Amygdala (tissue), 56 donors: ENCODE data around the gene BSDC1.
"Not testable (repeated sequence)": the region's sequence is repeated elsewhere in the genome, so short reads cannot be mapped to it uniquely, and the experiment has no call there.

Experiments used
- DNase-seq, 56 donors: peaks; one replicate each; lab custom pipeline; 2025; lab: John Stamatoyannopoulos, UW

BSDC1 gene, protein sequence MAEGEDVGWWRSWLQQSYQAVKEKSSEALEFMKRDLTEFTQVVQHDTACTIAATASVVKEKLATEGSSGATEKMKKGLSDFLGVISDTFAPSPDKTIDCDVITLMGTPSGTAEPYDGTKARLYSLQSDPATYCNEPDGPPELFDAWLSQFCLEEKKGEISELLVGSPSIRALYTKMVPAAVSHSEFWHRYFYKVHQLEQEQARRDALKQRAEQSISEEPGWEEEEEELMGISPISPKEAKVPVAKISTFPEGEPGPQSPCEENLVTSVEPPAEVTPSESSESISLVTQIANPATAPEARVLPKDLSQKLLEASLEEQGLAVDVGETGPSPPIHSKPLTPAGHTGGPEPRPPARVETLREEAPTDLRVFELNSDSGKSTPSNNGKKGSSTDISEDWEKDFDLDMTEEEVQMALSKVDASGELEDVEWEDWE

DNA sequence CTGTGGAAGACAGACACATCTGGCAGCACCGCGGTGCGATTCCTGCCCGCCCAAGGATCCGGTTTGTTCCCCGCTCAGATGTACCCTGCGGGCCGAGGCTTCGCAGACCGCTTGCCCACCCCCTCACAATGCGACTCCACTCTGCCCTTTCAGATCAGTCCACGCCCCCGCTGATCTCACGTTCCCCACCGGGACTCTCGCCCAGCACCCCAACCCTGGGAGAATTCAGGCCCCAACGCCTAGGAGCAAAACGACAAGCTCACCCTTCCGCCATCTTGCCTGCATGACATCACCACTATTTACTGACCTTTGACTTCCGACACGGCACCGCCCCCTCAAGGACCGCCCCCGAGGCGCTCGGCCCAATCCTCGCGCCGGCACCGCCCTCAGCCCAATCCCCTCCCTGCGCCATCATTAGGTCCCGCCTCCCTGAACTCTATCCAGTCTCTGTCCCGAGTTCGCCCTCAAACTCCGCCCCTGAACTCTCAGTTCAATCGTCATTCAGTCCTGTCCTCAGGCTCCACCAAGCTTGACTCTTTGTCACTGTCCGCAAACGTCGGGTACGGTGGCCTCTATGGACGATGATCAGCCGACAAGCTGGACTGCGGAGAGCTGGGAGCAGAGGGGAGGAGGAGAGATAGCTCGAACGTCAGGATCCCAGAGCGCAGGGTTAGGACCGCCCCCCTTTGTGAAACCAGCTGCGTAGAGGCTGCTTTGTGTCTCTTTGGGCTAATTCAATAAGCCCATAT lies at the start of gene BSDC1:
BSDC1 (minus strand) TSS at position 301 of the 749 bp plus-strand sequence; CDS start at position 274, 27 bp downstream.
- DNase-seq = peak; percentile 74 to 99 (median 98)

DNA sequence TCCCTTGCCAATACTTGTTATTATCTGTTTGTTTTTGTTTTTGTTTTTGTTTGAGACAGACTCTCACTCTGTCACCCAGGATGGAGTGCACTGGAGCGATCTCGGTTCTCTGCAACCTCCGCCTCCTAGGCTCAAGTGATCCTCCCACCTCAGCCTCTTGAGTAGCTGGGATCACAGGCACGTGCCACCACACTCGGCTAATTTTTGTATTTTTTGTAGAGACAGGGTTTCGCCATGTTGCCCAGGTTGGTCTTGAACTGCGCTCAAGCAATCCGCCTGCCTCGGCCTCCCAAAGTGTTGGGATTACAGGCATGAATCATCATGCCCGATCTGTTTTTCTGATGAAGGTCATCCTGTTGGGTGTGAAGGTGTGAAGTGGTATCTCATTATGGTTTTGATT lies 47.2 kb upstream of the BSDC1 start:
- not testable (repeated sequence) for DNase-seq

DNA sequence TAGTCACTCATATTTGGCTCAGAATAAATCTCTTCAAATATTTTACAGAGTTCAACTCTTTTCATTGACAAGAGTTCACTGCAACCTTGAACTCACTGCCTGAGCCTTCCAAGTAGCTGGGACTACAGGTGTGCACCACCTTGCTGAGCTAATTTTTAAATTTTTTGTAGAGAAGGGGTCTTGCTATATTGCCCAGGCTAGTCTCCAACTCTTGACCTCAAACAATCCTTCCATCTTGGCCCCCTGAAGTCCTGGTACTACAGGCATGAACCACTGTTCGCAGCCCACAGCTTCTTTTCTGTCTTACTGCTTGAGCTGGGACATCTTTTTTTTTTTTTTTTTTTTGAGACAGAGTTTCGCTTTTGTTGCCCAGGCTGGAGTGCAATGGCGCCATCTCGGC lies 44.5 kb upstream of the BSDC1 start:
- DNase-seq = not testable (repeated sequence)

DNA sequence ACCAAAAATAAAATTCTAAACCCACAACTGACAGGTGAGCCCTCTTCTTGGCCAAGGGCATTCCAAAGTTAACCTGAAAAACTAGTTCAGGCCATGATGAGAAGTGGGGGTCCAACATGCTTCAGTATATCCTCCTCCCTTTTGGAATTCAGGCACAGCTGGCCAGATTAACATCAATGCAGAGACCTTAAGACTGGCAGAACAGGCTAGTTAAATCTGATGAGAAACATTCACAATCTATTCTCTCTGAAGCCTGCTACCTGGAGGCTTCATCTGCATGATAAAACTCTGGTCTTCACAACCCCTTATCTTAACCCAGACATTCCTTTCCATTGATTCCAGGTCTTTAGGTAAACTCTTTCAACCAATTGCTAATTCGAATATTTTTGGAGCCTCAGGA lies 43.9 kb upstream of the BSDC1 start:
- DNase-seq = no peak

DNA sequence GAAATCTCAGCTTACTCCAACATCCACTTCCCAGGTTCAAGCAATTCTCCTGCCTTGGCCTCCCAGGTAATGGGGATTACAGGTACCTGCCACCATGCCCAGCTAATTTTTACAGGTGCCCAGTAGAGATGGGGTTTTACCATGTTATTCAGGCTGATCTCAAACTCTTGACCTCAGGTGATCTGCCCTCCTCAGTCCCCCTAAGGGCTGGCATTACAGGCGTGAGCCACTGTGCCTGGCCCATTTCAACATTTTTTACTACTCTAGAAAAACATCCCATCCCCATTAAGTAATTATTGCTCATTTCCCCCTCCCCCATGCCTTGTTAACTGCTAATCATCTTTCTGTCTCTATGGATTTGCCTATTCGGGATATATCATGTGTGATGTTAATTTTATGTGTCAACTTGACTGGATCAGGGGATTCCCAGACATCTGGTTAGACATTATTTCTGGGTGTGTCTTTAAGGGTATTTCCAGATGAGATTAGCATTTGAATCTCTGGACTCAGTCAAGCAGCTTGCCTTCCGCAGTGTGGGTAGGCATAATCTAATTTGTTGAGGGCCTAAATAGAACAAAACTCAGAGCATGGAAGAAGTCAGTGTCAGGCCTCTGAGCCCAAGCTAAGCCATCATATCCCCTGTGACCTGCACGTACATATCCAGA lies 37.6 kb upstream of the BSDC1 start:
- DNase-seq = no peak

DNA sequence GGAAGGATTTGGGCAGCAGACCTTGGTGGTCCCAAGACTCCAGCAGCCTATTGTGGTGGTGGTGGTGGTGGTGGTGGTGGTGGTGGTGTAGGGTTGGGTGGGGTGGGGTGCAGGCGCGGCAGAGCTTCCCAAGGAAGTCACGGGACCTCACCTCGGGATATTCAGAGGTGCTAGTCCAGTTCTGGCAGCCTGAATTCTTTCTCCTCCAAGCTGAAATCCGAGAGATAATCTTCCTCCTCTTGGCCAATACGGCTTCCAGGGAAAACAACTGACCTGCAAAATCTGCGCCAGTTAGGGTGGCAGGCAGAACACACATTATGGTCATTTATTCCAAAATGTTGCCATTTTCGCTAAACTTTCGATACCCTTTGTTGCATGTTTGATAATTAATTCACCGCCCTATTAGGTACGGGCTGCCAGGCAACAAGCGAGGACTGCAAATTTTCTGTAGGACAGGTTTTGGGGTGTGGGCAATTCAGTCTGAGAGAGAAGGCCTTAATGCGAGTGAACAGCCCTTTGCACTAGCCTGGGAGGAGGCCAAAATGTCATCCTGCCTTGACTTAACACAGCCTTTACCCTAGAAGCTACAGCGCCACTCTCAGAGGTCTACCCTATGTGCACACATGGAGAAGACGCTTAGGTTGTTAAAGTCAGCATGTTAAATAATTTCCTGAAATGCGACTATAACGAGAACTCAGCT lies 33.2 kb upstream of the BSDC1 start:
- no peak for DNase-seq

DNA sequence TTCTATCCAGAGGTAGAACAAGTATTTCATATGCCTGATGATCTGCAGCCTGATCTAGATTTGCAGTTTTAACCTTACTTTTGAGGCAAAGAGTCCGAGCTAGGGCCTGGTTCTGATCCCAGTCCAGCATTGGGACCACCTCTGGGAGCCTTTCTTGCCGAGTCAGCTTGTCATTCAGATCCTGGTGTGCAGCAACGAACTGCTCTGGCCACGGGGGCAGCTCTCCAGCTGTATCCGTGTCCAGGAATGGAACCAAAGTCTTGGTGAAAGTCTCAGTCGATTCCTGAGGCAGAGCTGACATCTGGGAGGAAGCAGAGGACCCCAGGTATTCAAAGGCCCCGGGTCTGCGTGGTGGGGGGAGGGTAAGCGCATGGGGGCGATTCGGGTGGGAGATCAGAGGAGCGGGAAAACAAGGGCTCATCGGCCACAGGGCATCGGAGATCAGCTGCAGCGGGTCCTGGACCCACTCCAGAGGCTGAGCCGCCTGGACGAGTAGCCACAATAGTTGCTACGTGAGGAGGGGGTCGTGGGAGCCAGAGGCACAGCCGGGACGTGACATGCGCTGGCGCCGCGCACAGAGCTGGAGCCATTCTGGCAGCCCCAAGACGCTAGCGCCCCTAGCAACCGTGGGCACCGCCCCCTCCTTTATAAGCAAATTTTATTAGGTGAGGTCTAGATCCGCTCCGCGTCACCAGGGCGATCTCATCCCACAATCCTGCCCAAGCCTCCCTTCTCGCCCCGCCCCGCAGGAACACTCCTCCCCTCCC lies 32.4 kb upstream of the BSDC1 start:
- peak in 12 of 56 donors; percentile 1 to 45 (median 8) for DNase-seq

DNA sequence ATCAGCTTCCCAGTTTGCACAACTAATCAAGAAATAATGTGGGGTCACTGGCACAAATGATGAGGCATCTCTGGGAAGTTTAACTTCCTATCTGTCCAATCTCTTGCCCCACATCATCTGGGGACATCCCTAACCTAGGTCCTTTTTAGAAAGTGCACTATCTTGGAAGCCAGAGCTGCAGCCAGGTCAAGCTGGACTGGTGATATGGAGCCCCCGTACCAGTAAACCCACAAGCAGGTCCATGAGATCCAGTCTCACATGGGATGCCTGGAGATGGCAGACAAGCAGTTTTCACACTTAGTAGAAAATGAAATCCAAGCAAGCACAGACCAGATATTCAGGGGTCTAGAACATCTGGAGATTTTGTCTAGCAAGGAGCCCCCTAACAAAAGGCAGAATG lies 27.5 kb upstream of the BSDC1 start:
- DNase-seq = no peak

DNA sequence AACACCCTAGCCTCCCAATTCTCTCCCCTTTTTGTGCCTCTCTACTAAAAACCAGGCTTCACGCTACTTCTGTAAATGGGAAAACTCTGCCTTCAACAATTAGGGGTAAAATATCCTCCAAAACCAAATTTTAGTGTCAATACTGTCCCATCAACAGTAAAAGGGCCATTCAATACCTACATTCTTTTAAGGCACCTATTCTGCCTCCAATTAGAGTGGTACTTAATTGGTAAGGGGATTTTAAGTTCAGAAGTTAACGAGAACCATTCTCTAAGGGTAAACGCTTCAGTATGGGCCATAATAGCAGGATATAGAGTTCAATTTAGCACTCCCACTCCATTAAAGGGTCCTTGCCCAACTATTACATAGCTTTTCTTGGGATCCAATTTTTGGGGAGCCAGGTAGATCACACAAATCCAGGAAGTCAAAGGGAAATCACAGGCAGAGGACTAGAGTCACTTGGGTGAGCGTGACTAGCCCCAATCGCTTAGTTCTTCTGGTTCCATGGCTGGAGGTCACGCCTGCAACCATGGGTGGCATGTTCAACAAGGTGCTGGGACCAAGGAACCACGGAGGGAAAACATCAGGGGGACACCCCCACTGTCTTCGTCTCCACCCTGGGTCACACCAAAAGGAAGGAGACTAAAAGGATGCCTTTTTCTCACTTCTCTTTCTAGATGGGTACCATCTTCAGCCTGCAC lies 20.1 kb upstream of the BSDC1 start:
- no peak for DNase-seq

DNA sequence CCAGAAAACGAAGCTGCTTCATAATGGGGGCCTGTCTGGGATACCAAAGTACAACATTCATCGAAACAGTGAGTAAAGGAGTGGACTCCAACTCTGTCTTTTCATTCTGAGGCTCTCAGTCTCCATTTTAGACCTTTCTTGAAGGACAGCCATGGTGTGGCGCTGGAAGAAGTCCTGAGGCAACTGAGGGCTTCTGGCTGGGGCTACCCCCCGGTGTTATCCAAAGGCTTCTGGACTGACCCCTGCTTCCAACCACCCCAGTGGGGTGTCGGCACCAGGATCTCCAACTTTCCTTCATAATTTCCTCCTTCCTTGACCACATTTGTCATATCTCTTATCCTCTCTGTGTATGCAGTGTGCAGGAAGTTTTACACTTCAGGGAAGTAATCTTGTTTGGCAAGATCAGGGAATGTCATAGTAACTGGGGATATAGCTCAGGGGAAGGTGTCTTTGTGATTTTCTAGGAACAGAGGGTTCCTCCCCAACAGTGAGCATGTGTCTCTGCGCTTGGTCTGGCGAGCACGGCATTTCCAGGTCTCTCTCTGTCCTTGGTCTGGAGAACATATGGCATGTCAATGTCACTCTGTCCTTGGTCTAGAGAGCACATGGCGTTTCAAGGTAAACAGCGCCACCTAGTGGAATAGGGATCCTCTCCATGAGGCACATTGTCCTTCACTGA lies 19.4 kb upstream of the BSDC1 start:
- DNase-seq = peak in 23 of 56 donors; percentile 1 to 63 (median 10)

DNA sequence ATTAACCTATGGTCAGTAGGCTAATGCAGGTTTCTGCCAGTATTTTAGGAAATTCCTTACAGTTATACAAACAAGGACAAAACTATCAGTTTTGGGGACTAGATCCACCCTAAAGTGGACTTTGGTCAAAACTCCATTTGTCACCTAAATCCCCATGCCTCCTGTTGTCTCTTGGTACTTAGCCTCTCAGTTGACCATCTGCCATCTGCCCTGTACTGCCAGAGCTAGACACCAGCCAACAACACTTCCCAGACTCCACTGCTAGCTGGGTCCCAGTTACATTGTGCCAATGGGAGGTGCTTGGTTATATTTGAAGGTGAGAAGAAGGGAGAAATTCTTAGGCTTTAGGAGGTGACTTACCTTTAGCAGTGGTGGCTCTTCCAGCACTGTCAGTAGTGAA lies 17.0 kb upstream of the BSDC1 start:
- no peak for DNase-seq

DNA sequence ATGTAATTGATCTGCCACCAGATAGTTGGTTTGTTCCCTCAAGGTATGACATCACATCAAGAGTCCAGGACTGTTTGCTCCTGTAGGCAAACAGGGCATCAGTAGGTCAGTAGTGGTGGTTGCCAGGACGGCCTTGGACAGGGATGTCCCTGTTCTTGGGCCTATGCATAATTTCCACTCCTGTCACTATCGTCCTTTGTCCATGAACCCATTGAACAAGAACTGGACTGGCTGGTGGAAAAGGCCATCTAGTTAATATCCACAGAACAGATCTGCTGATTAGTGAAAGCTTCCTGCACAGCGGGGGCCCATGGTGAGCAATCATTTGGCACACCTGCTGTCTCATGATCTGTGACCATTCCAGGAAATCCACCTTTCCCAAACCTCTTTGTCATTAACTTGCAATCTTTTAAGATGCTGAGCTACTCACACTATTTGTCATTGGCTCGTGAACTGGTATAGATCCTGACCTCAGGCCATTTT lies 12.4 kb upstream of the BSDC1 start:
- no peak for DNase-seq

DNA sequence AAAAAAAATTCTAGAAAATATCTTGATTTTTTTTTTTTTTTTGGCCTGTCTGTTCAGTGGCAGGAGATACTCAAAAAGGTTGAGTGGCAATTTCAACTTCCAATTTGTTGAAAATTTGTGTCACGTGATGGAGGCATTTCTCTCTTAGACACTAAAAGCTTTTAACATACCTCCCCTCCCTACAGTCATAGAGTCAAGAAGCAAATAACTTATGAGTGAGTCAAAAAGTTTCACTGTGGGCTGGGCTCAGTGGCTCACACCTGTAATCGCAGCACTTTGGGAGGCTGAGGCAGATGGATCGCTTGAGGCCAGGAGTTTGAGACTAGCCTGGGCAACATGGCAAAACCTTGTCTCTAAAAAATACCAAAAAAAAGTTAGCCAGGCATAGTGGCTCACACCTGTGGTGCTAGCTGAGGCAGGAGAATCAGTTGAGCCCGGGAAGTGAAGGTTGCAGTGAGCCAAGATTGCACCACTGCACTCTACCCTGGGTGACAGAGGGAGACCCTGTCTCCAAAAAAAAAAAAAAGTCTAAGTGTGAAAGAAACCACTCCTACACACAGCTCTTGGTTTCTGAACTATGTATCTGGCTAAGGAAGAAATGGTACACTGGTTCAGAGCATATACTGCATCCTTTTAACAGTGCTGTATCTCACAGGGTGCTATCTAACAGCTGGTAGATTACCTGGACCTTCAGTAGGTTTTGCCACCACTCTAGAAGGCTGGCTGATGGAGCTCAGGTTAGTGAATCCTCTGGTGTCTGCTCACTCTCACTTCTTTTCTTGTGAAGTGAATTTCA lies 11.6 kb upstream of the BSDC1 start:
- no peak for DNase-seq

DNA sequence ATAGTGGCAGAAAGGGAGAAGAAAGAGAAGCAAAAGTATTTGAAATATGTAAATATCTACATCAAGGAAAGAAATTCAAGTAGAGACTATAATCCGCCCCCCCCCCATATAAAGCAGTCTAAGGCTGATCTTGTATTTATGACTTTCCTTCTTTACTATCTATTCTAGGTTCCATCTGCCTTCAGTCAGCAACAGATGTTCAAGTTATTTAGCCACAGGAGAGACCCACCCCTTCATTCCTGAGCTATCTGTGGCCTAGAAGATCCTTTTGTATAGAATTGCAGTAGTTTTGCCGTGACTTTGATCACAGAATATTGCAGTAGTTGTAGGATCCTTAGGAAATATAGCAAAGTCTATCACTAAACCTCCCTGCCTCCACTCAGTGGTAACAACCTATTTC lies 10.7 kb upstream of the BSDC1 start:
- no peak for DNase-seq

DNA sequence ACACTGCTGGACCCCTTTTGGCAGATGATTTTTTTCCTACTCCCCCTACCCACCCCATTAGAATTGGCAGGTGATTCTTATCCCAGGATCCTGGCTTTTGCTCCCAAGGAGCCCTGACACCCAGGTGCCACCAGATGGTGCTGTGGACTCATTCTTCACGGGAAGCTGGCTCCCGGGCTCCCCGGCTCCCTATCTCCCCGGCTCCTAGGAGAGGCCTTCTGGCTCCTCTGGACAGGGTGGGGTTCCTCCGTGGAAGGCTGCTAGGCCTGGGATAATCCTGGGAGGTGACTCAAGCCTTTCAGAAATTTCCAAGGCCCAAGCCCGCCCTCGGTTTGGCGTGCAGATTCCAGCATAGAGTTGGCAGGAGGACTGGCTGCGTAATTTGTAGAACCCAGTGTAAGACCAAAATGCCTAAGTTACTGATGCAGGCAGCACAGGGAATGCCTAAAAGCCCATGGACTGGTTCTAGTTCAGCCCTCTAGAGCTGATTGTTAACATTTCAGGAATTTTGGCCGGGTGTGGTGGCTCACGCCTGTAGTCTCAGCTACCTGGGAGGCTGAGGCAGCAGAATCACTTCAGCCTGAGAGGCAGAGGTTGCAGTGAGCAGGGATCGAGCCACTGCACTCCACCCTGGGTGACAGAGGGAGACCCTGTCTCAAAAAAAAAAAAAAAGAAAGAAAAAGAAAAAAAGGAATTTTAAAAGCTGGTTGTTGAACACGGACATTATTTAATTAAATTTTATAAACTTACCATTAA lies 6.8 kb upstream of the BSDC1 start:
- peak in 54 of 56 donors; percentile 9 to 86 (median 62) for DNase-seq

DNA sequence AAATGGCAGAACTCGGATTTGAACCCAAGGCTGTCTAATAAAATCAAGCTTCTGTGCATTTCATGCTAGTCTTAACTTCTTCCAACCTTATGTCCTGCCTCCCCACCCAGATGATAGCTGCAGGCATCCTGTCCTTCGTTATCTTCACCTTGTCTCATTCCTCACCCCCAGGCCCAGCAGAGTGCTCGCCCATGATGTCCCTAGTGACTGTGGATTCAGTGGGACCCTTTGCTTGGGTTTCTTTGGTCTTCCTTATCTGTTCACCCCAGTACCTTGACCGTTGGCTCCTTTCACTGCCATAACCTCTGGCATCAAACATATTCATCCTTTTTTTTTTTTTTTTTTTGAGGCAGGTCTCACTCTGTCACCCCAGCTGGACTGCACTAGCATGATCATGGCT lies 5.6 kb upstream of the BSDC1 start:
- no peak for DNase-seq

DNA sequence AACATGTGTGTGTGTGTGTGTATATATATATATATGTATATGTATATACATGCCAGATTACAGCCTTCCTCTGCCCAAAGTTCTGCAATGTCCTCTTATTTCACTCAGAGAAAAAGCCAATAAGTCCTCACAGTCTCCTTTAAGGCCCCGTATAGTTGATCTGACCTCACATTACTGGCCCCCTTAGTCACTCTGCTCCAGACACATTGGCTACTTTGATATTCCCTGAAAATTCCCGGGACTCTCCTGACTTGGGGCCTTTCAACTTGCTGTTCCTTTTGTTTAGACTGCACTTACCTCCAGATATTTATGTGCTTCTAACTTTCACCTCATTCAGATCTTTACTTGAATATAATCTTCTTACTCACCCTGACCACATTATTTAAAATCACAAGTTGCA lies 4.2 kb upstream of the BSDC1 start:
- DNase-seq = no peak
